Glomerular visceral epithelial cell (primary cell): ENCODE results near the gene SOWAHA.

Experiments used
- DNase-seq: peaks from one replicate; pipeline ENCODE4 v3.0.0-alpha.2; 2016; ENCODE audit errors: extremely low spot score

Gene SOWAHA

GRCh38 chr5:132812781-132813598, at the start of gene SOWAHA:
TSS of gene SOWAHA (plus strand) at chr5:132813302. CDS start at chr5:132813622, 320 bp downstream.
- no peak for DNase-seq

DNA sequence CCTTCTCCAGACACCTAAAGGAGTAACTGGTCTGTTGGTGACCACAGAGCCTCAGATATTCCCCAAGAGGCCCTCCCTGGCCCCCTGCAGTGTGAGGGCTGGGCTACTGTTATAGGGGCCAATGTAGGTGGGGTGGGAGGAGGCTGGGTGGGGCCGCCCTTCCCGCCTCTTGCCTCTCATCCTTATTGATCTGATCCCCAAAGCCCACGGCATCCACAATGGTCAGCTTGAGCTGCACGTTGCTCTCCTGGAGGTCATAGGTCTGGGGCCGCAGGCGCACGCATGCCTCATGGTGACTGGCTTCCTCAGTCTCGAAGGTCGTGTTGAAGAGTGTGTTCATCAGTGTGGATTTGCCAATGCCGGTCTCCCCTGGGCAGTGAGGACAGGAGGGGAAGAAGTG, 49.1 kb upstream of the SOWAHA start:
- no peak for DNase-seq

DNA sequence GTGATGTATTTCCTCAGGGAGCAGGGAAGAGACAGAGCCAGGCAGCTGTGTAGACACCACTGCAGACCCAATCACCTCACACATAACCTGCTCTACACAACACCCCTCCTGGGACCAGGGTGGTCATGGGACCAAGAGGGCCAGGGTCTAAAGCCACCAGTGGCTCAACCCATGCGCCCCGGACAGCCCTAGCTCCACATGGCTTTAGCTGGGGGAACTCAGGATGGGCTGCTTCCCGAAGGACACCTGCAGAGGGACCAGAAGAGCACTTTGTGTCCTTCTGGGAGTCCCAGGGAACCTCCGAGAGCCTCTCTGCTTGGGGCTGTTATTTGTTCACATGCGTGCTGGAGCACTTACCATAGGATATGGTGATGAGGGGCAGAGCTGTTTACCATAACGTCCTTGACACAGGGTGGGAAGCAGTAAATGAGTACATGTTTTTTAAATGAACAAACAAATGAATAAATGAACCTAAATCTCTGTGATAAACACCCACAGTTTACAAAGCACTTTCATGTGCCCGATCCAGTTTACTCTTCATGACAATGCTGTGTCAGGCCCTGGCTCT, 48.3 kb upstream of the SOWAHA start:
- DNase-seq, result no peak

DNA sequence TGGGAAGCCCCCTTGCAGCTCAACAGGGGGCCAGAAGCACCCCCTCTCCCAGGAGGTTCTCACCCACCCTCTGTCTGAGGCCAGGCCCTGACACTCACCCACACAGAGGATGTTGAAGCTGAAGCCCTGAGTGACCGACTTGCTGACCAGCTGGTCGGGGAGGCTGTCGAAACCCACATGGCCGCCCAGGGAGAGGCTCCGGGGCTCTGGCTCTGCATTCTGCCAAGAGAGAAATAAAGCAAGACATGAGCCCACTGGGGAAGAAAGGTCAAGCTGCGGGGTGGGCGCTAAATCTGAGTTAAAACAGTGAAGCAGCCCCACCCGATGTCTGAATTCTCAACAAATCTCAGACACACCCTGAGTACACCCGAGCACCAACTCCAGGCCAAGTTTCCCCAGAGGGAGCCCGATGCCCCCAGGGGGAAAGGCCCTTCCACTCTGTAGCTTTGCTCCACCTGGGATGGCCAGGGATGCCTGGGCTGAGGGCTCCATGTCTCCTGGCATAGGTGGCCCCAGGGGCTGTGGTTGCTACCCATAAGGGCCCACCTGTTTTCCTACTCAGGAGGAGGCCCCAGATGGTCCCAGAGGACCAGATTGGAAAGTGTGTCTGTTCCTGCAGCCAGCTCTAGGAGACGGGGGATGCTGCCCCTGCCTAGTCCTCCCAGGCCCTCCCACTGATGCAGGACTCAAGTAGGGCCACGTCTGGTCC, 47.6 kb upstream of the SOWAHA start:
- no peak for DNase-seq

DNA sequence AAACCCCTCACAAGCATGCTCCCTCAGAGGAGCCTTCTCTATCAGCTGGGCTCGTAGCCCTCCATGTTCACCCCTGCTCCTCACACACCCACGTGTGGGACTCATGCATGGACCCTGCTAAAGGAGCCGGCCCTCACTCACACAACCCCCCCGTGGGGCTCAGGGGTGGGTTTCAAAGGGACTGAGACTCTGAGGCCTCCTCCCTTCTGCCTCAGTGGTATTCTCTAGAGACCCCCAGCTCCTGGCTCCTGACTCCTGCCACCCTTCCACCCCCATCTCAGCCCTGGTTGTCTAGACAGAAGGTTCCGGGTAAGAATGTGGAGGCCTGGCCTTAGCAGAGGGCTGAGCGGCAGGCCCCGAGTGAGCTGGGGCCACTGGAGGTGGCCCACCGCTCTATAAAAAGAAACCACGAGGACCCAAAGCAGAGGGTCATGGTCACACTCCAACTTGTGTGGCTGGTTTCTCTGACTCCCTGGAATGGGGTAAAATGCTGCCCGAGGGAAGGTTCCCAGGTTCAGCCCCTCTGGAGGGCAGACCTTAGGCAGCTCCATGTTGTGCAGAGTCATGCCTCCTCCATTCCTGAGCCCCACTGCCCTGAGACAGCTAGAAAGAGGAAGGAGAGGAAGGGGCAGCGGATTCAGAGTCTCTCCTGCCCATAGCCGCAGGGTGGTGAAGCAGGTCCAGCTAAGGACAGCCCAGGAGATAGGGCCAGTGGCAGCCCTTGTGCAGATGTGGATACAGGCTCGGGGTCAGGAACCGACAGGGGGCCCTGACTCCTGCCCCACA, 46.9 kb upstream of the SOWAHA start:
- no peak for DNase-seq

DNA sequence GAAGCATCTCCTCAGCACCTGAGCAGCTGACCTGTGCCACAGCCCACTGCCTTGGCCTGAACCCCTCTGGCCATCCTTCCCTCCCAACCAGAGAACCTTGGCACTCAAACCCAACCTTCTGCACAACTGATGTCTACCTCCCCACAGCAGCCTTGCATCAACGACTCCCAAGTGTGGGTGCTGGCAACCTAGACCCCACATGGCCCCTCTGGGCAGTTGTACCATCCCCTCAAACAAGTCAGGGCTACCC, 46.4 kb upstream of the SOWAHA start:
- no peak for DNase-seq

DNA sequence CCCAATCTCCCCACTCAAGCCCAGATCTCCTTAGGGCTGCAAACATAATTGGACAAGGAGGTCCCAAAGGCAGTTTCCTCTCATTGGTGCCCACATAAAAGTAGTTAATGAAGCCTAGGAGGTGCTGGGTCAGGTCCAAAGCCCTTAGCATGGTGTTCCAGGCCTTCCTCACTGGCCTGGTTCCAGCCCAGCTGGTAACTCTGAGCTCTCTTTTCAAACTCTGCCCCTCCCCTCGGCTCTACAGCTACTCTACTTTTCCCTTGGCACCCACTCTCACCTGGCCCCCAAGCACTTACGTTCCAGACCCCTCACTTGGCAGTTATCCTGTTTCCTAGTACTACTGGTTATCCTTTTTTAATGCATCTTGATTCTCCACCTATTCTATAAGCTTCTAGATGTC, 46.0 kb upstream of the SOWAHA start:
- no peak for DNase-seq

- peak; percentile 29 for DNase-seq
These were observed 44.6 kb upstream of the SOWAHA start for GRCh38 chr5:132768485-132768868.

DNA sequence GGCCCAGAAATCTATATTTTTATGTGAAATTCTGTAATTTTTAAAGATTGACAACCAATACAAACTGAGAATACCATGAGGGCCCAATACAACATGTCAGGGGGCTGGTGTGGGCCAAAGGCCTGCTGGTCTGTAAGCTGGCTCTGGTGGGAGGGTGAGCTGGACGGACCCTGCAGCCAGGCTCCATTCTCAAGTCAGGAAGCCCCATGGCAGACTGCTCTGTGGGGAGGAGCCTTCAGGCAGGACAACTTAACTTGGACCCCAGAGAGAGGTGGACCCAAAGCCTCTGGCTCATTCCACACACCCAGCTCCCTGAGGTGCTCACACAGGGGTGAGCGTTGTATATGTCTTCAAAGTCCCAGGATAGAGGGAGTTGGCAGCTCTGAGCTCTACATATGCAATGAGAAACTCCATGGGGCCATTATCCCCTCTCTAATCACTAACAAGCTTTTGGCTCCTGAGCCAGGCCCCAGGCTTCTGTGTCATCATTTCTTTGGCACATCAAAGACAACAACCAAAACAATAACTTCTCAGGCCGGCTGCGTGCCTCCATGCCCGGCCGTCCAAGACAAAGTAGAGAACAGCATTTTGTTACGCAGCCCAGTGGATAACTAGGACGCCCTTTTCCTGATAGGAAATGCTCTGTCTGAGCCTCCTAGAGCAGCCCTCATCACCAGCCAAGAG, 42.5 kb upstream of the SOWAHA start:
- DNase-seq, result no peak

DNA sequence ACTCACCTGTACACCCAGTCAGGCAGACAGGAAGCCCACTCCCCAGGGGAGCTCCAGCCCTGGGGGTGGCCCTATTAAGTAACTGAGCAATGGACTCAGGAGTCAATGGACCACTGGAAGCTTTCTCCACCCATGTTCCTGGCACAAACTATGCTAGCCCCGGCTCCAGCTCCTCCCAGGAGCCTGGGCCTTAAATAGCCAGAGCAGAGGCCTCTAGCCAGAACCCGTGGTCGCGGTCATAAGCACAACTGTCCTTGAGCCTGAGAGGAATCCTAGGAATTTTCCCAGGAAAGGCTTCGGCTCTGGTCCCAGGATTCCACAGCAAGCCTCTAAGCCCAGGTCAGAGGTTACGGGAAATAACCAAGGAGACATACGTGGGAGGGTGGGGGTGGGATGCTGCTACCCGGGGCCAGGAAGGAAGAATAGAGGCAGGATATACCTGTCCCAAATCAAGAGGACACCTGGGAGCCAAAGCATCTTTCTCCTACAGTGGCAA, 41.6 kb upstream of the SOWAHA start:
- DNase-seq, result peak; percentile 75

DNA sequence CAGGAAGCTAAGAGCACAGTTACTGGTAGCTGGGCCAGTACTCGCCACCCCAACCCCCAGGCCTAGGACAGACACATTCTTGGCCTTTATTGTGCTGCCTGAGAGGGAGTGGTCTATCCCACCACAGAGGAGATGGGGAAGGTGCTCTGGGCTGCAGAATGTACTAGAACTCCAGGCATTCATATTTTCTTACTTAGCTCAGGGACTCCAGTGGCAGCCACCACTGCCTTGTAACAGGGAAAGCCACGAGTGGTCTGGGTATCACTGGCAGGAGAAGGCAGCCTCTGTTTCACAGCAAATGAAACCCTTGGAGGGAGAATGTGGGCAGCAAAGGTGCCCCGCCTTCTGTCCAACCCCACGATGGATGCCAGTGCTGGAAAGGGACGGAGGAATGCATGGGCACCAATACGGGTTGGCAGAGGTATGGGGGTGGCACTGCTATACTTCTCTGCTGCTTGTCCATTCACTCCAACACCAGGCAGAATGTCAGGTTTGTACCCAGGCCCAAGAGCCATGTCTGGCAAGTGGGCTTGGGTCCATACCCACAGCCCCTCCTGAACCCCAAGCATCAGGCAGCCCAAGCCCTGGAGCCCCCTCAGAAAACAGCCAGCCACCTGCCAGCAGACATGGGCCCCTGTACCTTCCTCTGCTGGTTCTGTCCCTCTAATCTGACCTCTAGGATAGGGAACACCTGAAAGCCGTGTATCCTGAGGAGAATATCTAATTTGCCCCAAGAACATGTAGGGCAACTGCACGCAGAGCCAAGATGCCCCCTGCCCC, 40.6 kb upstream of the SOWAHA start:
- DNase-seq, result no peak

DNA sequence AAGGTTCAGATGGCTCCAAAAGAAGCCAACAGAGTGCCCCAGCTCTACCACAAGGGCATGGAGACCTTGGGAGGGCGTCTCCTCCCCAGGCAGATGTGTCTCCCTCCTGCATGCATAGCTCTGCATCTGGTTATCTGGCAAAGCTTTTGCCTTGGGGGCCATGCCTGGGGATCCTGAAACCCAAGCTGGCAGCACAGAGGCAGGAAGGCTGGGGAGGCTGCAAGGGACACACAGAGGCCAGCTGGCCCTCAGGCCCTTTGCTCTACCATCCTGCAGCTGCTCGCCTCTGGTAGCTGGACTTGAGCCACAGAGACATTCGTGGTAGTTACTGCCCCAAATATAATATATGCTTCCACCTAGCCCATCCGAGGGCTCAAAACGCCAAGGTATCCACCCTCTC, 40.0 kb upstream of the SOWAHA start:
- no peak for DNase-seq

- no peak for DNase-seq
These were observed 39.3 kb upstream of the SOWAHA start for GRCh38 chr5:132773601-132774355.

GRCh38 chr5:132774406-132774805, 38.7 kb upstream of the SOWAHA start:
- DNase-seq, result no peak

DNA sequence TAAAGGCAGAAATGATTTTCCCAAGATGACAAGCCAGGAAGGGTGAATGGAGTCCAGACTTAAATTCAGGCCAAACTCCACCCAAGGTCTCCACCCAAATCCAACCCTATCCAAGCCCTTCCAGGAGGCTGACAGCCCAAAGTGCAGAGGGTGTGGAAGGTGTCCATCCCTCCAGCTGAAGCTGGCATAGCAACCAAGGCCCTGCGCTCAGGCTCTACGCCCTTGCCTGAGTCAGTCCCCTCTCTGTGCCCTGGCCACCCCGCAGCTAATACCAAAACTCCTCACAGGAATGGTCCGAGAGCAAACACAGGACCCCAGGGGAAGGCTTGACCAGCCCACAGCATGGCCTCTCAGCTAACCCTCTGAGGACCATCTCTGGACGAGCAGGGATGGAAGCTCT, 38.2 kb upstream of the SOWAHA start:
- DNase-seq, result no peak

DNA sequence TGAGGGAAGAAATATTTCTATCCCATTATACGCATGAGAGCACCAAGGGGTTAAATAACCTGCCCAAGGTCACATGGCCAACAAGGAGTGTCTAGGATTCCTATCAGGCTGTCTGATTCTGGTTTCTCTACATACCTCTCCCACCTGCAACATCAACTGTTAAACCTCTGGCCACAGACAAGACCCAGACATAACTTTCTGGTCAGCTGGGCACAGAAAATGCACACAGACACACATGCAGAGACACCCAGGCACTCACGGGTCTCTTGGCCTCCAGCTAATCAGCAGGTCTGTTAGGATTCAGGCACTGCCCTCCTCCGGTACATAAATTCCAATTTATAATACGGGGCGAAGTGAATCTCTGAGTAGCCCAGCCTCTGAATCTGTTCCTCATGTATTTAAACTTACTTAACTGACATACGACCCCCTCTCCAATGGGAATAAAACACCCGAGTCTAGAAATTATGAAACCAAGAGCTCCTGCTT, 37.6 kb upstream of the SOWAHA start:
- peak; percentile 95 for DNase-seq

- DNase-seq, result peak; percentile 79
These were observed 36.8 kb upstream of the SOWAHA start for GRCh38 chr5:132776131-132776937.

- no peak for DNase-seq
These were observed 36.2 kb upstream of the SOWAHA start for GRCh38 chr5:132776938-132777208.
